Adrenal gland (tissue), 12 donors: Measurements from ENCODE around the gene PHGDH. TPM values are rescaled to one million over a fixed set of nuclear protein-coding genes. Genes with fewer than 3 reads are reported as not detected.

Experiments
- DNase-seq, 7 donors: peaks; one replicate each; pipeline ENCODE4 v3.0.0-alpha.2; 2019 to 2020
- H3K27ac ChIP-seq, 5 donors: fragments of 200-600 bp; sonication (generic) in 4 of 5; 1 replicate in 3 of 5; 2 replicates in 2 of 5; pipeline versions ENCODE4 v1.5.1 to v1.8.0; 2016 to 2020; ENCODE audit warnings: mild to moderate bottlenecking in 1 of 5
- H3K27me3 ChIP-seq: fragments of 200-600 bp; 2 replicates; pipeline ENCODE4 v1.8.0; 2021
- H3K36me3 ChIP-seq, 2 donors: fragments of 200-600 bp; replicated peaks in 1 of 2; 1 replicate in 1 of 2; 2 replicates in 1 of 2; pipeline versions ENCODE4 v1.5.1 to v1.8.0; 2018 to 2022
- H3K4me1 ChIP-seq, 2 donors: fragments of 200-600 bp; replicated peaks in 1 of 2; 1 replicate in 1 of 2; 2 replicates in 1 of 2; pipeline versions ENCODE4 v1.5.1 to v1.8.0; 2018 to 2021
- H3K4me3 ChIP-seq, 4 donors: fragments of 200-600 bp; sonication (generic) in 3 of 4; one replicate each; pipeline ENCODE4 v1.5.1; 2016 to 2018
- H3K9me3 ChIP-seq, 3 donors: fragments of 200-600 bp; sonication (generic) in 1 of 3; replicated peaks in 1 of 3; 1 replicate in 2 of 3; 2 replicates in 1 of 3; pipeline versions ENCODE4 v1.5.1 to v1.8.0; 2016 to 2021
- POLR2A ChIP-seq, 2 donors: fragments of 450-650 bp; IDR thresholded peaks; one replicate each; pipeline ENCODE4 v1.6.1; 2017; ENCODE audit warnings: antibody characterized with exemption in 2 of 2, mild to moderate bottlenecking in 2 of 2, moderate library complexity in 1 of 2
- WGBS, 4 donors: extraction: QIAGEN DNeasy Blood & Tissue Kit in 2 of 4; methylation state at CpG; one replicate each; pipeline versions ENCODE4 v1.1.5 to v1.1.7; 2013 to 2017; 5-methylcytosine and 5-hydroxymethylcytosine counted together
- intact Hi-C, 2 donors: fragments of 100-400 bp; cut with DNase I; formaldehyde crosslinking; loops; one replicate each; pipeline versions ENCODE4 v1.14.1 to v1.15.0; 2022 to 2023
- polyA plus RNA-seq, 3 donors: library from polyadenylated mRNA; stranded (reverse); fragments of 200-250 nt in 2 of 3; fragments of 350-450 nt in 1 of 3; fragmentation: Illumina TruSeq in 1 of 3; extraction: RNeasy Lipid Tissue Mini Kit (QIAGEN cat#74804) in 1 of 3; gene quantifications; one replicate each; pipeline ENCODE4 v1.2.3, GENCODE V29; 2013 to 2014
- total RNA-seq, 9 donors: library from RNA; depleted of rRNA in 4 of 9; stranded (reverse); fragments of >200 nt in 4 of 9; fragments of 120-200 nt in 1 of 9; fragmentation: NEBNext Ultra II Directional in 1 of 9; extraction: Animal tissue kit (Norgen Biotek cat#: 25700) in 1 of 9; gene quantifications; one replicate each; pipeline versions ENCODE4 v1.1.0 to v1.2.4, GENCODE V29; 2013 to 2023
- TF ChIP-seq, protein P1 (sequence below), 6 experiments: fragments of 450-650 bp in 4 of 6; fragments of 200-600 bp in 2 of 6; sonication (generic) in 1 of 6; IDR thresholded peaks; 1 replicate in 5 of 6; 2 replicates in 1 of 6; pipeline versions ENCODE4 v1.5.1 to v1.8.0; 2016 to 2021; ENCODE audit warnings: antibody characterized with exemption in 6 of 6, mild to moderate bottlenecking in 2 of 6, moderate library complexity in 1 of 6
- donor health status: healthy with polysubstance abuse.
- donor health status: Bipolar disorder and iron deficiency.
- donor health status: DM: yes; HTN: yes; CAD: no.
- donor health status: DM: no; HTN: no; CAD: no.
- donor health status: DM: no; HTN: no; CAD: no.
- donor health status: DM: yes; HTN: yes; CAD: no.

The PHGDH gene
- total and polyA plus RNA-seq, 12 donors: 1.8 to 27.7 (median 3.6) TPM

DNA sequence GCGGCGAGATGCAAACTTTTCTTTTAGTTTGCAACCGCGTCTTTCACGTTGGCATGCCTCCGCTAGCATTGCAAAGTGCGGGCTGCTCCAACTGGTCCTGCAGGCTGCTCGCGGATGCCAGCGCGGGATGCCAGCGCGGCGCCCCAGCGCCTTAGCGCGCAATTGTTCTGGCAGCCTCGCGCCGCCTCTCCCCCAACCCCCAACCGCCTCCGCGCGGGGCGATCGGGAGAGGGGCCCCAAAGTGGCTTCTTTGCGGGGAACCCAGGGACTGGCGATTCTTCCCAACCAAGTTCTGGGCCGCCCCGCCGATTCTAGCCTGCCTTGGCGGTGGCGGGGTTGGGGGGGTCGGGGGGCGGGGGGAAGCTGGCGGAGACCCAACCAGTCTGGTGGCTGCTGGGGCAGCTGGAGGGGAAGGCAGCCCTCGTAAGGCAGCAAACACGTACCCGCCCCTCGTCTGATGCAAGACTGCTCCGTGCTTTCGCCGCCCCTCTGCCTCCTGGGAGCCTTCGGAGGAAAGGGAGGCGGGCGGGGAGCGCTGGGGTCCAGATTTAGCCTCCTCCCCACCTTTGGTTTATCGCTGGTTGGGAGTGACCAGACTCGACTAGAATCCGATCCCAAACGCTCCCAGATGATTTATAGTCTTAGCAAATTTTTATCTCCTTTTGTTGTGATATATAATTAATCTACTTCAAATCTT is 756 bp downstream of the PHGDH start:
- intact Hi-C loops: no loop called here

DNA sequence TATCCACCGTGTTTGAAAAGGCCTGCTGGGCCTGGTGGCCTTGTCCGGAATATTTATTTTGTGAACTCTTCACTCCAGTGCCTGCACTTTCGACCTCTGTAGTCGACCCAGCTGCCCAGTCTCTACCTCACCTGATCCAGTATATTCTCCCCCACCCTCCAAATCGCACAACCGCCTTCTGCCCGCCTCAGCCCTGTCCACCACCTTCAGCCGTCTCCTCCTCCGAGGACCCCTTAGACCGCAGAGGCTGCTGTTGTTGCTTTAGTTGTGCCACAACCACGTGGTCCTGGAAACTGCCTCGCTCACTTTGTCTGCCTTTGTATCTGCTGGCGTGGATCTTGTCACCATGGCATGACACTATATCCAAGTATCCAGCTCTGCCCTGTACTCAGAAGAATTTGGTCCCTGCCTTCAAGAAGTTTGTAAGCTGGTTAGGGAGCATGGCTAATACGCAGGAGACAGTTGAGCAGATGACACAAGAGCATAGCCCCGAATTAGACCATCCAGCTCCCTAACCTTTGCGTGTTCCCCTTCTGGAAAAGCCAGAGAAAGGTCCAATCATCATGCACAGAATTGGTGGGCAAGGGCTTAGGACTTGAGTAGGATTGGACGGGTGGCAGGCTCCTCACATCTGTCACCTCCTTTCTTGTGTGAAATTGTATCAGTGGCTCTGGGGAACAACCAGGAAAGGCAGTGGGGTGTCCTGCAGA is 1.5 kb downstream of the PHGDH start:
- intact Hi-C loops: no loop called here
- WGBS, 4 donors: 66 to 69% (median 68%) methylated on average over 17 of the region's 17 CpGs
- Histone ChIP-seq H3K27me3 (peaks cover 14% of the 10 kb centered on the region), H3K4me3 (peak overlapping the region in 1 of 4 donors; percentile 65), H3K9me3 (no peaks in the 10 kb centered on the region), H3K4me1 (peaks cover 13 to 15% of the 10 kb centered on the region in 2 donors), H3K27ac (no peak overlapping the region), H3K36me3 (no peaks in the 10 kb centered on the region)
- TF ChIP-seq, protein P1, sequence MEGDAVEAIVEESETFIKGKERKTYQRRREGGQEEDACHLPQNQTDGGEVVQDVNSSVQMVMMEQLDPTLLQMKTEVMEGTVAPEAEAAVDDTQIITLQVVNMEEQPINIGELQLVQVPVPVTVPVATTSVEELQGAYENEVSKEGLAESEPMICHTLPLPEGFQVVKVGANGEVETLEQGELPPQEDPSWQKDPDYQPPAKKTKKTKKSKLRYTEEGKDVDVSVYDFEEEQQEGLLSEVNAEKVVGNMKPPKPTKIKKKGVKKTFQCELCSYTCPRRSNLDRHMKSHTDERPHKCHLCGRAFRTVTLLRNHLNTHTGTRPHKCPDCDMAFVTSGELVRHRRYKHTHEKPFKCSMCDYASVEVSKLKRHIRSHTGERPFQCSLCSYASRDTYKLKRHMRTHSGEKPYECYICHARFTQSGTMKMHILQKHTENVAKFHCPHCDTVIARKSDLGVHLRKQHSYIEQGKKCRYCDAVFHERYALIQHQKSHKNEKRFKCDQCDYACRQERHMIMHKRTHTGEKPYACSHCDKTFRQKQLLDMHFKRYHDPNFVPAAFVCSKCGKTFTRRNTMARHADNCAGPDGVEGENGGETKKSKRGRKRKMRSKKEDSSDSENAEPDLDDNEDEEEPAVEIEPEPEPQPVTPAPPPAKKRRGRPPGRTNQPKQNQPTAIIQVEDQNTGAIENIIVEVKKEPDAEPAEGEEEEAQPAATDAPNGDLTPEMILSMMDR (IDR thresholded peaks at IDR 0.05): no peak
- TF ChIP-seq POLR2A (IDR thresholded peaks at IDR 0.05): no peak
- DNase-seq: no peak

More for the DNA sequence above, 756 bp downstream of the PHGDH start:
- TF ChIP-seq, protein P1 (IDR thresholded peaks at IDR 0.05): no peak
- no peak for TF ChIP-seq POLR2A (IDR thresholded peaks at IDR 0.05)
- DNase-seq: peak in 3 of 7 donors; percentile 12 to 32 (median 30)
- Histone ChIP-seq H3K27ac (peak overlapping the region in 1 of 5 donors; percentile 47), H3K4me1 (peaks cover 13 to 15% of the 10 kb centered on the region in 2 donors), H3K36me3 (no peaks in the 10 kb centered on the region), H3K4me3 (peak overlapping the region in 2 of 4 donors; percentile 10 to 65), H3K9me3 (no peaks in the 10 kb centered on the region), H3K27me3 (peaks cover 14% of the 10 kb centered on the region)
- 2 to 5% (median 3%) methylated on average over 19 to 51 of the region's 51 CpGs for WGBS, 4 donors

GRCh38 chr1:119713749-119714456 is 2.2 kb downstream of the PHGDH start:
- Histone ChIP-seq H3K4me3 (no peak overlapping the region), H3K9me3 (no peaks in the 10 kb centered on the region), H3K36me3 (no peaks in the 10 kb centered on the region), H3K4me1 (peaks cover 13 to 15% of the 10 kb centered on the region in 2 donors), H3K27ac (no peak overlapping the region), H3K27me3 (peaks cover 14% of the 10 kb centered on the region)
- DNase-seq: no peak
- intact Hi-C loops: no loop called here
- no peak for TF ChIP-seq POLR2A (IDR thresholded peaks at IDR 0.05)
- TF ChIP-seq, protein P1 (IDR thresholded peaks at IDR 0.05): no peak
- 80 to 84% (median 82%) methylated on average over 6 of the region's 6 CpGs for WGBS, 4 donors

DNA sequence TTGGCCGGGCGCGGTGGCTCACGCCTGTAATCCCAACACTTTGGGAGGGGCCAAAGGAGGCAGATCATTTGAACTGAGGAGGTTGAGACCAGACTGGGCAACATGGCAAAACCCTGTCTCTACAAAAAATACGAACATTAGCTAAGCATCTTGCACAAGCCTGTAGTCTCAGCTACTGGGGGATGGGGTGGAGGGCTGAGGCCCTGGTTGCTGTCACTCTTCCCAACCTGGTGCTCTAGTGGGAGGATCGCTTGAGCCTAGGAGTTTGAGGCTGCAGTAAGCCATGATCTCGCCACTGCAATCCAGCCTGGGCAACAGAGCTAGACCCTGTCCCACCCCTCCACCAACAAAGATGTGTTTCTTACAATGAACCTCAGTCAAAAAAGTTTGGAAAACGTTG is 2.8 kb downstream of the PHGDH start:
- 88 to 90% (median 88%) methylated on average over 8 of the region's 8 CpGs for WGBS, 4 donors
- peaks cover 14% of the 10 kb centered on the region for H3K27me3 ChIP-seq
- H3K4me1 ChIP-seq: peaks cover 13 to 15% of the 10 kb centered on the region in 2 donors
- no peak for DNase-seq
- H3K9me3 ChIP-seq: no peaks in the 10 kb centered on the region
- no peaks in the 10 kb centered on the region for H3K36me3 ChIP-seq
- intact Hi-C loops: no loop called here
- H3K4me3 ChIP-seq: no peak overlapping the region
- no peak overlapping the region for H3K27ac ChIP-seq
- TF ChIP-seq, protein P1 (IDR thresholded peaks at IDR 0.05): no peak
